Muscle of leg (tissue), 11 donors: Measurements from ENCODE around the gene PUSL1. TPM values are rescaled to one million over a fixed set of nuclear protein-coding genes. Genes with fewer than 3 reads are reported as not detected.
A peak's percentile ranks its signal among the peaks of the same experiment; 100 is the strongest.

Experiments used
- DNase-seq: peaks from one replicate; pipeline ENCODE4 v3.0.0; 2013
- H3K27ac ChIP-seq: one replicate; pipeline ENCODE4 v1.5.1; 2013; ENCODE audit warnings: mild to moderate bottlenecking, low read length, control low read depth
- H3K27me3 ChIP-seq: one replicate; pipeline ENCODE4 v1.6.1; 2013; ENCODE audit warnings: low read length; ENCODE audit not compliant: control insufficient read depth, insufficient read depth
- H3K36me3 ChIP-seq: one replicate; pipeline ENCODE4 v1.6.1; 2013; ENCODE audit warnings: low read length; ENCODE audit not compliant: control insufficient read depth, insufficient read depth
- H3K4me1 ChIP-seq: one replicate; pipeline ENCODE4 v1.6.1; 2013; ENCODE audit warnings: low read length; ENCODE audit not compliant: control insufficient read depth, insufficient read depth
- H3K4me3 ChIP-seq: one replicate; pipeline ENCODE4 v1.5.1; 2013; ENCODE audit warnings: low read length, control low read depth
- H3K9me3 ChIP-seq: replicated peaks from 2 replicates; pipeline ENCODE4 v1.6.1; 2013; ENCODE audit warnings: low read depth, low read length; ENCODE audit not compliant: control insufficient read depth
- WGBS: methylation state at CpG from one replicate; pipeline ENCODE4 v1.1.5; 2013; ENCODE audit warnings: missing lambda C conversion rate; ENCODE audit not compliant: insufficient coverage; 5-methylcytosine and 5-hydroxymethylcytosine counted together
- polyA plus RNA-seq, 8 donors: library from polyadenylated mRNA; unstranded; fragments of 120-200 nt; gene quantifications; one replicate each; pipeline versions ENCODE4 v1.2.1 to v1.2.3, GENCODE V29; 2013; ENCODE audit warnings: inconsistent platforms in 1 of 8, low replicate concordance in 1 of 8; ENCODE audit not compliant: insufficient read length in 8 of 8, insufficient read depth in 1 of 8
- total RNA-seq: library from RNA; stranded (reverse); fragments of 120-200 nt; gene quantifications from one replicate; pipeline ENCODE4 v1.2.4, GENCODE V29; 2013

The PUSL1 gene
- total and polyA plus RNA-seq, 9 donors = 6.1 to 8.6 (median 7.3) TPM

DNA sequence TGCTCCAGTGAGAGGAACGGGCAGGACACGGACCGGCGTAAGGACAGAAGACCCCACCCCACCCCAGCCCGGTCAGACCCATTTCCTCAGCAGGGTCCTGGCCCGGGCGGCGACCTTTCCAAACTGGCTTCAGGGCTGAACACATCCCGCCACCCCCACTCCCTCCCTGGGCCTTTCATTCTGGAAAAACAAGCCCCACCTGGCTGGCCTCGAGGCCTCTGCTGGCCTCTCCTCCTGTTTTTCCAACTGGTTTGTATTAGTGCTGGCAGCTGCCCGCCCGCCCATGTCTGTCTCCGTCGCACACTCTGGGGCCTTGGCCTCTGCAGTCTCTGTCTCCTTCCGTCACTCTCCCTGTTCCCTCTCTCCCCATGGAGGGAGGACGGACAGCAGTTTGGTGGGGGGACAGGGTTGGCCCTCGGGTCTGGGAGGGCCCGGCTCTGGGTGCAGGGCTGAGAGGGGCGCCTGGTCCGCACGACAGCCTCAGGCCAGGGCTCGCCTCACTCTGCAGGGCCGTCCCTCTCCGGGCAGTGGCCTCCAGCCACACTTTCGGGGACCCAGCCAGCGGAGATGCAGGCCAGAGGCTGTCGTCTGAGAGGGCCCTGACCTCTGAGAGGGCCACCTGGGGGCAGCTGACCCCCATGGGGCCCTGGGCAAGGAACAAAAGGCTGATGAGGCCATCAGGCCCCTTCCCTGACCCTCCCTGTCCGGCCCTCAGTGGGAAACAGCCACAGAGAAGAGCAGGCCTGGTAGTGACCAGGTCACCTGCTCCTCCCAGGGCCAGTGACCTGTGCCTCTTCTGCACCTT is 51.5 kb downstream of the PUSL1 start:
- H3K4me1 ChIP-seq = peaks cover 55% of the 10 kb centered on the region
- WGBS = 19% methylated on average over 13 of the region's 28 CpGs
- DNase-seq = peak; percentile 90
- peak overlapping the region; percentile 85 for H3K27ac ChIP-seq
- no peaks in the 10 kb centered on the region for H3K36me3 ChIP-seq
- H3K4me3 ChIP-seq = no peak overlapping the region
- peaks cover 11% of the 10 kb centered on the region for H3K27me3 ChIP-seq
- no peaks in the 10 kb centered on the region for H3K9me3 ChIP-seq

DNA sequence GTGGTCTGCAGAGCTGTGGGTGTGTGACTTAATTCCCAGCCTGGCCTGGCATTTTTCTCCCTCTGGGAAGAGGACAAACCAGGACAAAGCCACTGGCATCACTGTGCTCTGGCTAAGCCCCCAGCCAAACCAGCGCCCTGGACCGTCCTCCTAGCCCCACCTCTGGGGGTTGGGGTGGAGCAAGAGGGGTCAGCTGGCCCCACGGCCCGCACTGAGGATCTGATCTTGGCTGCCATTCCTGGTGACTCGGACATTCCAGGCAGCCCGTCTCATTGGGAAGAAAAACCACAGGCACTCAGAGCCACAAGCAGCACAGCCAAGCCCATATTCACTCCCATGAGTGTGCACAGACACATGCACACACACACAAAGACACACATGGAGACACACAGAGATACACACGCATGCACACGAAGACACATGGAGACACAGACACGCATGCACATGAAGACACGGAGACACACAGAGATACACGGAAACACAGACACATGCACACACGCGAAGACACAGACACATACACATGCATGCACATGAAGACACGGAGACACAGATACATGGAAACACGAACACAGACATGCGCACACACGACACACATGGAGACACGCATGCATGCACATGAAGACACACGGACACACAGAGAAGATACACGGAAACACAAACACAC is 52.2 kb downstream of the PUSL1 start:
- Histone ChIP-seq H3K27me3 (peaks cover 11% of the 10 kb centered on the region), H3K9me3 (no peaks in the 10 kb centered on the region), H3K4me3 (no peak overlapping the region), H3K4me1 (peaks cover 55% of the 10 kb centered on the region), H3K27ac (peak overlapping the region; percentile 85), H3K36me3 (no peaks in the 10 kb centered on the region)
- WGBS = 52% methylated on average over 12 of the region's 20 CpGs
- peak; percentile 80 for DNase-seq

Other genes with a start within 250 kb of the PUSL1 start
- gene RNF223, start 234.3 kb upstream of the PUSL1 start, total RNA-seq = 0.09 TPM
- under 1 TPM in 6 of 8 donors, not detected in 2; 0.08 to 0.23 (median 0.09) TPM for gene RNF223, start 234.3 kb upstream of the PUSL1 start, polyA plus RNA-seq
- 4.5 TPM for gene C1orf159, start 192.5 kb upstream of the PUSL1 start, total RNA-seq
- 1 to 10 TPM; 4.5 to 8.4 (median 6.7) TPM for gene C1orf159, start 192.5 kb upstream of the PUSL1 start, polyA plus RNA-seq
- 0.09 TPM for gene TTLL10, start 134.7 kb upstream of the PUSL1 start, total RNA-seq
- gene TTLL10, start 134.7 kb upstream of the PUSL1 start, polyA plus RNA-seq = under 1 TPM in 7 of 8 donors, not detected in 1; 0.11 to 0.59 (median 0.37) TPM
- 2.7 TPM for gene TNFRSF18, start 102.0 kb upstream of the PUSL1 start, total RNA-seq
- 1 to 10 TPM; 1.8 to 7.4 (median 3.3) TPM for gene TNFRSF18, start 102.0 kb upstream of the PUSL1 start, polyA plus RNA-seq
- 3.2 TPM for gene TNFRSF4, start 94.4 kb upstream of the PUSL1 start, total RNA-seq
- 1 to 10 TPM; 1.5 to 3.3 (median 2.0) TPM for gene TNFRSF4, start 94.4 kb upstream of the PUSL1 start, polyA plus RNA-seq
- 57.2 TPM for gene SDF4, start 76.6 kb upstream of the PUSL1 start, total RNA-seq
- gene SDF4, start 76.6 kb upstream of the PUSL1 start, polyA plus RNA-seq = 100 to 1,000 TPM in 4 of 8 donors, 10 to 100 TPM in 4; 87.5 to 117 (median 99.6) TPM
- 19.2 TPM for gene B3GALT6, start 76.4 kb upstream of the PUSL1 start, total RNA-seq
- gene B3GALT6, start 76.4 kb upstream of the PUSL1 start, polyA plus RNA-seq = 10 to 100 TPM; 19.0 to 22.8 (median 21.4) TPM
- gene C1QTNF12, start 61.9 kb upstream of the PUSL1 start, total RNA-seq = 8.2 TPM
- gene C1QTNF12, start 61.9 kb upstream of the PUSL1 start, polyA plus RNA-seq = 1 to 10 TPM; 1.9 to 8.7 (median 4.5) TPM
- 29.6 TPM for gene UBE2J2, start 34.7 kb upstream of the PUSL1 start, total RNA-seq
- gene UBE2J2, start 34.7 kb upstream of the PUSL1 start, polyA plus RNA-seq = 10 to 100 TPM; 36.0 to 48.3 (median 41.5) TPM
- gene SCNN1D, start 28.2 kb upstream of the PUSL1 start, total RNA-seq = 2.9 TPM
- gene SCNN1D, start 28.2 kb upstream of the PUSL1 start, polyA plus RNA-seq = 1 to 10 TPM; 2.9 to 8.5 (median 4.8) TPM
- 29.0 TPM for gene ACAP3, start 667 bp upstream of the PUSL1 start, total RNA-seq
- 10 to 100 TPM; 28.2 to 63.5 (median 52.3) TPM for gene ACAP3, start 667 bp upstream of the PUSL1 start, polyA plus RNA-seq
- 55.9 TPM for gene INTS11, start 16.1 kb downstream of the PUSL1 start, total RNA-seq
- gene INTS11, start 16.1 kb downstream of the PUSL1 start, polyA plus RNA-seq = 100 to 1,000 TPM in 1 of 8 donors, 10 to 100 TPM in 7; 69.3 to 100 (median 86.6) TPM
- gene CPTP, start 16.2 kb downstream of the PUSL1 start, total RNA-seq = 12.5 TPM
- gene CPTP, start 16.2 kb downstream of the PUSL1 start, polyA plus RNA-seq = 10 to 100 TPM; 14.7 to 19.6 (median 17.8) TPM
- 2.4 TPM for gene TAS1R3, start 22.7 kb downstream of the PUSL1 start, total RNA-seq
- 1 to 10 TPM in 7 of 8 donors, under 1 TPM in 1; 0.96 to 3.8 (median 2.4) TPM for gene TAS1R3, start 22.7 kb downstream of the PUSL1 start, polyA plus RNA-seq
- 45.8 TPM for gene DVL1, start 40.8 kb downstream of the PUSL1 start, total RNA-seq
- 10 to 100 TPM; 38.2 to 50.5 (median 46.7) TPM for gene DVL1, start 40.8 kb downstream of the PUSL1 start, polyA plus RNA-seq
- 87.9 TPM for gene MXRA8, start 50.0 kb downstream of the PUSL1 start, total RNA-seq
- gene MXRA8, start 50.0 kb downstream of the PUSL1 start, polyA plus RNA-seq = 100 to 1,000 TPM in 1 of 8 donors, 10 to 100 TPM in 7; 56.2 to 113 (median 83.5) TPM
- gene AURKAIP1, start 66.6 kb downstream of the PUSL1 start, total RNA-seq = 74.8 TPM
- gene AURKAIP1, start 66.6 kb downstream of the PUSL1 start, polyA plus RNA-seq = 10 to 100 TPM; 66.7 to 93.6 (median 74.7) TPM
- gene CCNL2, start 90.7 kb downstream of the PUSL1 start, total RNA-seq = 124 TPM
- gene CCNL2, start 90.7 kb downstream of the PUSL1 start, polyA plus RNA-seq = 100 to 1,000 TPM; 101 to 205 (median 156) TPM
- 99.3 TPM for gene MRPL20, start 98.7 kb downstream of the PUSL1 start, total RNA-seq
- 100 to 1,000 TPM in 5 of 8 donors, 10 to 100 TPM in 3; 97.9 to 121 (median 105) TPM for gene MRPL20, start 98.7 kb downstream of the PUSL1 start, polyA plus RNA-seq
- 13.9 TPM for gene ANKRD65, start 112.7 kb downstream of the PUSL1 start, total RNA-seq
- gene ANKRD65, start 112.7 kb downstream of the PUSL1 start, polyA plus RNA-seq = 10 to 100 TPM; 10.6 to 24.1 (median 16.8) TPM
- 32.9 TPM for gene VWA1, start 127.1 kb downstream of the PUSL1 start, total RNA-seq
- gene VWA1, start 127.1 kb downstream of the PUSL1 start, polyA plus RNA-seq = 10 to 100 TPM; 58.5 to 99.5 (median 68.3) TPM
- gene ATAD3C, start 141.1 kb downstream of the PUSL1 start, total RNA-seq = 0.22 TPM
- gene ATAD3C, start 141.1 kb downstream of the PUSL1 start, polyA plus RNA-seq = 1 to 10 TPM in 3 of 8 donors, under 1 TPM in 5; 0.28 to 1.2 (median 0.49) TPM
- gene ATAD3B, start 163.2 kb downstream of the PUSL1 start, total RNA-seq = 13.7 TPM
- gene ATAD3B, start 163.2 kb downstream of the PUSL1 start, polyA plus RNA-seq = 10 to 100 TPM in 7 of 8 donors, 1 to 10 TPM in 1; 9.6 to 16.5 (median 14.5) TPM
- 13.5 TPM for gene ATAD3A, start 203.6 kb downstream of the PUSL1 start, total RNA-seq
- 10 to 100 TPM; 15.8 to 22.0 (median 20.6) TPM for gene ATAD3A, start 203.6 kb downstream of the PUSL1 start, polyA plus RNA-seq
- 3.5 TPM for gene TMEM240, start 232.0 kb downstream of the PUSL1 start, total RNA-seq
- gene TMEM240, start 232.0 kb downstream of the PUSL1 start, polyA plus RNA-seq = 1 to 10 TPM; 3.6 to 9.2 (median 4.9) TPM